22Rv1 (cell line): ENCODE results near the gene PPP3R1.

Experiments used
- H3K27ac ChIP-seq: fragments of 450-650 bp; 2 replicates; pipeline ENCODE4 v1.5.1; 2017
- CTCF ChIP-seq: fragments of 450-650 bp; IDR thresholded peaks from 2 replicates; pipeline ENCODE4 v1.5.1; 2017; ENCODE audit warnings: mild to moderate bottlenecking
- ZFX ChIP-seq: fragments of 450-650 bp; IDR thresholded peaks from 2 replicates; pipeline ENCODE4 v1.6.1; 2017; ENCODE audit warnings: antibody characterized with exemption, borderline replicate concordance

Gene PPP3R1

GRCh38 chr2:68222287-68222686 lies 30.0 kb downstream of the PPP3R1 start:
- no peak for TF ChIP-seq CTCF
- TF ChIP-seq ZFX = no peak
- H3K27ac ChIP-seq = no peak overlapping the region

GRCh38 chr2:68218343-68218901 lies 33.9 kb downstream of the PPP3R1 start:
- H3K27ac ChIP-seq = no peak overlapping the region
- TF ChIP-seq ZFX (no peak), CTCF (no peak)

GRCh38 chr2:68217729-68218128 lies 34.6 kb downstream of the PPP3R1 start:
- H3K27ac ChIP-seq = no peak overlapping the region
- no peak for TF ChIP-seq ZFX
- no peak for TF ChIP-seq CTCF

- no peak for TF ChIP-seq CTCF
- TF ChIP-seq ZFX = no peak
- no peak overlapping the region for H3K27ac ChIP-seq
These were observed 35.6 kb downstream of the PPP3R1 start for GRCh38 chr2:68216454-68217310.

- TF ChIP-seq CTCF = no peak
- TF ChIP-seq ZFX = no peak
- H3K27ac ChIP-seq = no peak overlapping the region
These were observed 38.0 kb downstream of the PPP3R1 start for GRCh38 chr2:68214381-68214780.

- H3K27ac ChIP-seq = no peak overlapping the region
- no peak for TF ChIP-seq ZFX
- no peak for TF ChIP-seq CTCF
These were observed 45.5 kb downstream of the PPP3R1 start for GRCh38 chr2:68206793-68207192.

- TF ChIP-seq CTCF (no peak), ZFX (no peak)
- no peak overlapping the region for H3K27ac ChIP-seq
These were observed 48.7 kb downstream of the PPP3R1 start for GRCh38 chr2:68203587-68203986.
